Right atrium auricular region (tissue), 2 donors: Measurements from ENCODE around the gene PDSS2. TPM values are rescaled to one million over a fixed set of nuclear protein-coding genes. Genes with fewer than 3 reads are reported as not detected.

Experiments
- DNase-seq: peaks from one replicate; pipeline ENCODE4 v3.0.0-alpha.2; 2019; ENCODE audit warnings: low spot score
- H3K27ac ChIP-seq, 2 donors: fragments of 200-600 bp; sonication (generic); 1 replicate in 1 of 2; 2 replicates in 1 of 2; pipeline ENCODE4 v1.5.1; 2016 to 2019
- H3K27me3 ChIP-seq, 2 donors: fragments of 200-600 bp; sonication (generic); one replicate each; pipeline versions ENCODE4 v1.5.1 to v1.6.0; 2017 to 2019
- H3K36me3 ChIP-seq: fragments of 200-600 bp; sonication (generic); one replicate; pipeline ENCODE4 v1.5.1; 2016
- H3K4me1 ChIP-seq, 2 donors: fragments of 200-600 bp; sonication (generic); one replicate each; pipeline versions ENCODE4 v1.5.1 to v1.6.0; 2017 to 2019
- H3K4me3 ChIP-seq, 2 donors: fragments of 200-600 bp; sonication (generic); 1 replicate in 1 of 2; 2 replicates in 1 of 2; pipeline ENCODE4 v1.5.1; 2017 to 2019; ENCODE audit warnings: mild to moderate bottlenecking in 1 of 2, moderate library complexity in 1 of 2
- H3K9me3 ChIP-seq, 2 donors: fragments of 200-600 bp; sonication (generic); one replicate each; pipeline ENCODE4 v1.5.1; 2019
- total RNA-seq, 2 donors: library from RNA; depleted of rRNA; stranded (reverse); fragments of >200 nt; gene quantifications; one replicate each; pipeline ENCODE4 v1.1.0, GENCODE V29; 2016
- TF ChIP-seq, protein P1 (sequence below), 2 donors: fragments of 200-600 bp; sonication (generic); IDR thresholded peaks; one replicate each; pipeline ENCODE4 v1.5.1; 2019; ENCODE audit warnings: antibody characterized with exemption in 2 of 2

Gene PDSS2
- total RNA-seq, 2 donors from 2014 or later, result 8.8 to 18.2 TPM

DNA sequence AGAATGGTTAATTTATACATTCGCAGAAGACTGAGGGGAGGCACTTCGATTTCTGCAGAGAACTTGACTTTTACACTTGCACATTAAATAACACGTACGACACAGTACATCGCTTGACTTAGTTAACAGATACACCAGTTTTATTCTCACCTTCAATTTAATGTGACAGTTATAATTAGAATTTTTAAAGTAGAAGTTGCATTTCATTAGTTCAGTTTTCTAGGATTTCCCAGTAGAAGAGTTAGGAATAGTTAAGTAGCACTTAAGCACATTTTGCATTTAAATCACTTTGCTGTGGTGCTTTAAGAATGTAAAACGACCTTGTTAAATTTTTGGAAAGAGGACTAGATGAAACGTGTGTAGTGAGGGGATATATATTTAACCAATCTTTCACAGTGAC lies 342.4 kb downstream of the PDSS2 start:
- peak overlapping the region in 1 of 2 donors; percentile 65 for H3K4me3 ChIP-seq
- no peaks in the 10 kb centered on the region for H3K27me3 ChIP-seq
- H3K4me1 ChIP-seq, result peaks cover 0 to 20% of the 10 kb centered on the region in 2 donors
- no peak overlapping the region for H3K27ac ChIP-seq
- no peaks in the 10 kb centered on the region for H3K36me3 ChIP-seq
- no peak for DNase-seq
- no peaks in the 10 kb centered on the region for H3K9me3 ChIP-seq
- TF ChIP-seq, protein P1, sequence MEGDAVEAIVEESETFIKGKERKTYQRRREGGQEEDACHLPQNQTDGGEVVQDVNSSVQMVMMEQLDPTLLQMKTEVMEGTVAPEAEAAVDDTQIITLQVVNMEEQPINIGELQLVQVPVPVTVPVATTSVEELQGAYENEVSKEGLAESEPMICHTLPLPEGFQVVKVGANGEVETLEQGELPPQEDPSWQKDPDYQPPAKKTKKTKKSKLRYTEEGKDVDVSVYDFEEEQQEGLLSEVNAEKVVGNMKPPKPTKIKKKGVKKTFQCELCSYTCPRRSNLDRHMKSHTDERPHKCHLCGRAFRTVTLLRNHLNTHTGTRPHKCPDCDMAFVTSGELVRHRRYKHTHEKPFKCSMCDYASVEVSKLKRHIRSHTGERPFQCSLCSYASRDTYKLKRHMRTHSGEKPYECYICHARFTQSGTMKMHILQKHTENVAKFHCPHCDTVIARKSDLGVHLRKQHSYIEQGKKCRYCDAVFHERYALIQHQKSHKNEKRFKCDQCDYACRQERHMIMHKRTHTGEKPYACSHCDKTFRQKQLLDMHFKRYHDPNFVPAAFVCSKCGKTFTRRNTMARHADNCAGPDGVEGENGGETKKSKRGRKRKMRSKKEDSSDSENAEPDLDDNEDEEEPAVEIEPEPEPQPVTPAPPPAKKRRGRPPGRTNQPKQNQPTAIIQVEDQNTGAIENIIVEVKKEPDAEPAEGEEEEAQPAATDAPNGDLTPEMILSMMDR (IDR thresholded peaks at IDR 0.05), result no peak

DNA sequence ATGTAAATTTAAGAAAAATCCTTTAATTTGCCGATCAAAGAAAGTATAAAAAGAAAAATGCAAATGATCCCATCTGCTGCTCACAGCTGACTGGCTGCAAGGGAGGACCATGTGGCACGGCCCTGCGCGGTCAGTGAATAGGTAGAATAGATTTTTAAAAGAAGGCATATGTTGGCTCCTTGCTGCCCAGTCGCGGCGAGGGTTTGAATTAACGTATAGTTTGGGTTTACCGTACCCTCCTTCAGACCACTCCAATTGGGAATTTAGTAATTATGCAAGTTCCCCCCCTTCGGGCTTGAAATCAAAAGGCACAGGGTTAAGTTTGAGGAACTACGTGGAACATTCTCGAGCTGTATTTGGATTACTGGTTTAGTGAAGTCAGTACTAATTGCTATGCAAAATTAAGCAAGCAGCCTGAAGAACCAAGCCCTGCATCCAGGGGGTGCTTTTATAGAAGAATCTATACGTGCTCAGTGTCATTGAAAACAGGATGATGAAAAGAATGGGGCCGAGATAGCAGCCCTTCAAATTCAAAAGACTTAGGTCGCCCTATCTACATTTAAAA lies 343.0 kb downstream of the PDSS2 start:
- Histone ChIP-seq H3K27me3 (no peaks in the 10 kb centered on the region), H3K27ac (no peak overlapping the region), H3K36me3 (no peaks in the 10 kb centered on the region), H3K4me1 (peaks cover 0 to 20% of the 10 kb centered on the region in 2 donors), H3K9me3 (no peaks in the 10 kb centered on the region), H3K4me3 (peak overlapping the region; percentile 63 to 65)
- TF ChIP-seq, protein P1 (IDR thresholded peaks at IDR 0.05), result no peak
- no peak for DNase-seq

DNA sequence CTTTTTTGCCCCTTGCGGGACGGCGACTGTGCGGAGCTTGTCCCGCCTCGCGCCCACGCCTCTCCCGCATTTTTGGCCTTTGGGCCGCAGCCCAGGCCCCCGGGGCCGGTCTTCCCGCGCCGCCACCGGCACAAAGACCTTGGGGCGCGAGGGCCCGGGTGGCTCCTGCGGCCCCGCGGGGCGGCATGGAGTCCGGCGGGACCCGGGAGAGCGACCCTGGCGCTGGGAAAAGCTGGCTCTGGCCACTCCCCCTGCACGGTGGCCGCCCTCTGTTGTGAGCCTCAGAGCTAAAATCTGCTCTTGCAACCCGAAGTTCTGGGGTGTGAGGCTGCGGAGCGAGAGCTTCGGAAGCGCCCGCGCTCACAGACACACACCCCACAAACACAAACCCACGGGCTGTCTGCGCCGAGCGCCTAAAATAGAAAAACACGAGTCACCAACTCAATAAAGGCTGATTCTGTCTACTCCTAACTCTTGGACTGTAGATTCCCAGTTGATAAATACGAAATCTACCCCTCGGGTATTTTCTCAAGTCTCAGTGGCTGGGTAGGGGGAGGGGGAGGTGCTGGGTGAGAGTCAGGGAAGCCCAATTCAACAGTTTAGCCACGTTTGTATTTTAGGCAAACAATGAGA lies 343.6 kb downstream of the PDSS2 start:
- Histone ChIP-seq H3K27me3 (no peaks in the 10 kb centered on the region), H3K27ac (peak overlapping the region; percentile 40 to 41), H3K4me3 (peak overlapping the region; percentile 63 to 65), H3K4me1 (peaks cover 0 to 20% of the 10 kb centered on the region in 2 donors), H3K9me3 (no peaks in the 10 kb centered on the region), H3K36me3 (no peaks in the 10 kb centered on the region)
- TF ChIP-seq, protein P1 (IDR thresholded peaks at IDR 0.05), result no peak
- DNase-seq, result no peak

DNA sequence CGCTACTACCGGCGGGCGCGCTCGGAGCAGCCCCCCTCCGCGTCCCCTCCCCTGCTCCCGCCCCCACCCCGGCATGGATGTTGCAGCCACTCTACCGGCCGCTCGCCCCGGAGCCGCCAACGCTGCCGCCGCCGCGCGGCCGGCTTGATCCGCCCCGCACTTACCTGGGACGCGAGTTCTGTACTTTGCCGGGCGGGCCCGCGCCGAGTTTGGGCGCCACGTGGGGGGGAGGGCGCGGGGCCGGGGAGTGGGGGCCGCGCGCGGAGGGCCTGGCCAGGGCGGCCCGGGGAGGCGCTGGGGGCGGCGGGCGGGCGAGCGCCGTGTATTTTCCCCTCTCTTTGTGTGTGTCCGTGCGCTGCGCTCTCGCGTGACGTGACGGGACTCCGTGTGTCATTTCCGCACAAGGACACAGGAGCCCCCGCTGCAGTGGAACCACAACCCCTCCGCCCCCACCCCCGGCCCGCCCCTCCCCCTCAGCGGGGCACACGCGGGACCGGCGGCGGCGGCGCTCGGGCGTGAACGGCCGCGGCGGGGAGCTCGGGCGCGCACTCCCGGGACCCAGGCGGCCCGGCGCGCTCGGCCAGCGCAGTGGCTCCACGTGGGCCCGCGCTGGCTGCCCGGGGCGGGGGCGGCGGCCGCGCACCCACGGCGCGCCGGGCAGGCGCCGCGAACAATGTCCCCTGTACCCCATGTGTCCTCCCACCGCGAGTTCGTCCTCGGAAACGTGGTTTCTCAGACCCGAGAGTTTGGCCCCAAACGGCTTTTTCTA lies 344.3 kb downstream of the PDSS2 start, which contains the start of gene BEND3:
Gene BEND3, minus strand, starts transcription at position 590 of the 769 bp plus-strand sequence. CDS start 16,230 bp downstream, outside the sequence.
- no peaks in the 10 kb centered on the region for H3K27me3 ChIP-seq
- no peak for DNase-seq
- no peaks in the 10 kb centered on the region for H3K9me3 ChIP-seq
- peak within 1 kb of the TSS; percentile 63 to 65 for H3K4me3 ChIP-seq
- H3K27ac ChIP-seq, result peak within 1 kb of the TSS; percentile 67 to 70
- no peaks in the 10 kb centered on the region for H3K36me3 ChIP-seq
- TF ChIP-seq, protein P1 (IDR thresholded peaks at IDR 0.05), result no peak
- H3K4me1 ChIP-seq, result peaks cover 0 to 20% of the 10 kb centered on the region in 2 donors

DNA sequence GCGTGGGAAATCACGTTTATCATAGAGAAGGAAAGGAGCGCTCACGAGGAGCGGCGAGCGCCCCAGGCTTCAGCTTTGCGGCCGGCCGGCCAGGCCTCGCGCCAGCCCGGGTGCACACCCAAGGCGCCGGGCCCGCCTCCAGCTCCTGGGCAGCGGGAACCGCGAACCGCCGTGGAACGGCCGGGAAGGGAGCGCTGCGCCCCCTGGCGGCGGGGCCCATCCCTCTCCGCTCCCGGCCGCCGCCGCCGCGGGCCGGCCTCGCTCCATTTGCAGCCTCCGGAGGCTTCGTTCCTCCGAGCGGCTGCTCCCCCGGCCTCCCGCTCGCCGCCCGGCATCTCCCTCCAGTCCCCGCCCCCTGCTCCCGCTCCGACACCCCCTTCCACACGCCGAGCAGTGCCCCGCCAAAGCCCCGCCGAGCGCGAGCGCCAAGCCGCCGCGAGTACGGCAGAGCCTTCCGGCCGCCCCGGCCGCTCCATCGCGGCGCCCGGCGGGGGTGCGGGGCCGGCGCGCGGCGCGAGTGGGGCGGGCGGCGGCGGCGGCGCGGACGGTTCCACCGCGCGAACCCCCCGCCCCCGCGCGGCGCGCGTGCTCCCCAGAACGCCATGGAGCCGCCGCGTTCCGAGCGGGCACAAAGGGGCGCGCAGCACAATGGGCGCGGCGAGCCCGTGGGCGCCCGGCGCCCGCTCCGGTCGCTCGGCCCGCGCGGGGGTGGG lies 345.0 kb downstream of the PDSS2 start:
- peak; percentile 73 for DNase-seq
- TF ChIP-seq, protein P1 (IDR thresholded peaks at IDR 0.05), result peak; percentile 95 to 96
- Histone ChIP-seq H3K27me3 (no peaks in the 10 kb centered on the region), H3K4me3 (peak overlapping the region; percentile 63 to 65), H3K4me1 (peaks cover 0 to 20% of the 10 kb centered on the region in 2 donors), H3K27ac (peak overlapping the region; percentile 67 to 70), H3K9me3 (no peaks in the 10 kb centered on the region), H3K36me3 (no peaks in the 10 kb centered on the region)
